Neural cell (in vitro differentiated cells): Measurements from ENCODE around the gene YAF2.

Source experiments
- EP300 ChIP-seq: fragments of 450-650 bp; conservative IDR thresholded peaks from 2 replicates; pipeline ENCODE4 v1.6.1; 2014; ENCODE audit warnings: antibody characterized with exemption, mild to moderate bottlenecking, moderate library complexity; ENCODE audit not compliant: poor library complexity, severe bottlenecking
- EZH2 ChIP-seq: fragments of 200-600, 300-800 bp; shearing (Covaris generic), sonication (generic); IDR thresholded peaks from 2 replicates; pipeline ENCODE4 v1.6.1; 2014; ENCODE audit warnings: antibody characterized with exemption, low read length, borderline replicate concordance, mild to moderate bottlenecking; ENCODE audit not compliant: insufficient read depth, poor library complexity, severe bottlenecking
- POLR2AphosphoS5 ChIP-seq: IDR thresholded peaks from 2 replicates; pipeline ENCODE4 v1.6.1; 2012
- RAD21 ChIP-seq: fragments of 450-650 bp; conservative IDR thresholded peaks from 2 replicates; pipeline ENCODE4 v1.6.1; 2014; ENCODE audit warnings: antibody characterized with exemption, mild to moderate bottlenecking, moderate library complexity
- SMC3 ChIP-seq: fragments of 450-650 bp; conservative IDR thresholded peaks from 2 replicates; pipeline ENCODE4 v1.6.1; 2014; ENCODE audit warnings: antibody characterized with exemption, mild to moderate bottlenecking, moderate library complexity; ENCODE audit not compliant: poor library complexity
- TF ChIP-seq, protein P1 (sequence below): IDR thresholded peaks from 2 replicates; pipeline ENCODE4 v1.6.1; 2012; ENCODE audit warnings: borderline replicate concordance
- TF ChIP-seq, protein P2 (sequence below): fragments of 450-650 bp; IDR thresholded peaks from 2 replicates; pipeline ENCODE4 v1.5.1; 2014; ENCODE audit warnings: antibody characterized with exemption, mild to moderate bottlenecking, moderate library complexity; ENCODE audit not compliant: poor library complexity, severe bottlenecking

DNA sequence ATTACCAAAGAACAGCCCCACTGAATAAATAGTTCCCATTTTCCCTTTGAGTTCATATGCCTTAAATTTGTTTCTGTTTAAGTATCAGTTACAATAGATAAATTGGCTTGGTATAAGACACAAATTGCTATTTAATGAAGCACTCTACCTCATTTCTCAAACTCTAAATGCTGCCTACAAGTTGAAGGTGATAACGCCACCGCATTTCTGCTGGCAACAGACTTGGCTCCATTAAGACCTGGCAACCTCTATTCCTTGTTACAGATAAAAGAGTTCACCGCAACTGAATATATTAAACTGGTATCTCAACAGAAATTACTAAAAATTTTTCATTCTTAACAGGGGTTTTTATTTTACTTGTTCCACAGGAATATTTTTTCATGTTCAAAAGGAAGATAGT, 129.0 kb downstream of the YAF2 start:
- TF ChIP-seq, protein P1, sequence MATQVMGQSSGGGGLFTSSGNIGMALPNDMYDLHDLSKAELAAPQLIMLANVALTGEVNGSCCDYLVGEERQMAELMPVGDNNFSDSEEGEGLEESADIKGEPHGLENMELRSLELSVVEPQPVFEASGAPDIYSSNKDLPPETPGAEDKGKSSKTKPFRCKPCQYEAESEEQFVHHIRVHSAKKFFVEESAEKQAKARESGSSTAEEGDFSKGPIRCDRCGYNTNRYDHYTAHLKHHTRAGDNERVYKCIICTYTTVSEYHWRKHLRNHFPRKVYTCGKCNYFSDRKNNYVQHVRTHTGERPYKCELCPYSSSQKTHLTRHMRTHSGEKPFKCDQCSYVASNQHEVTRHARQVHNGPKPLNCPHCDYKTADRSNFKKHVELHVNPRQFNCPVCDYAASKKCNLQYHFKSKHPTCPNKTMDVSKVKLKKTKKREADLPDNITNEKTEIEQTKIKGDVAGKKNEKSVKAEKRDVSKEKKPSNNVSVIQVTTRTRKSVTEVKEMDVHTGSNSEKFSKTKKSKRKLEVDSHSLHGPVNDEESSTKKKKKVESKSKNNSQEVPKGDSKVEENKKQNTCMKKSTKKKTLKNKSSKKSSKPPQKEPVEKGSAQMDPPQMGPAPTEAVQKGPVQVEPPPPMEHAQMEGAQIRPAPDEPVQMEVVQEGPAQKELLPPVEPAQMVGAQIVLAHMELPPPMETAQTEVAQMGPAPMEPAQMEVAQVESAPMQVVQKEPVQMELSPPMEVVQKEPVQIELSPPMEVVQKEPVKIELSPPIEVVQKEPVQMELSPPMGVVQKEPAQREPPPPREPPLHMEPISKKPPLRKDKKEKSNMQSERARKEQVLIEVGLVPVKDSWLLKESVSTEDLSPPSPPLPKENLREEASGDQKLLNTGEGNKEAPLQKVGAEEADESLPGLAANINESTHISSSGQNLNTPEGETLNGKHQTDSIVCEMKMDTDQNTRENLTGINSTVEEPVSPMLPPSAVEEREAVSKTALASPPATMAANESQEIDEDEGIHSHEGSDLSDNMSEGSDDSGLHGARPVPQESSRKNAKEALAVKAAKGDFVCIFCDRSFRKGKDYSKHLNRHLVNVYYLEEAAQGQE, result no peak
- TF ChIP-seq, protein P2, sequence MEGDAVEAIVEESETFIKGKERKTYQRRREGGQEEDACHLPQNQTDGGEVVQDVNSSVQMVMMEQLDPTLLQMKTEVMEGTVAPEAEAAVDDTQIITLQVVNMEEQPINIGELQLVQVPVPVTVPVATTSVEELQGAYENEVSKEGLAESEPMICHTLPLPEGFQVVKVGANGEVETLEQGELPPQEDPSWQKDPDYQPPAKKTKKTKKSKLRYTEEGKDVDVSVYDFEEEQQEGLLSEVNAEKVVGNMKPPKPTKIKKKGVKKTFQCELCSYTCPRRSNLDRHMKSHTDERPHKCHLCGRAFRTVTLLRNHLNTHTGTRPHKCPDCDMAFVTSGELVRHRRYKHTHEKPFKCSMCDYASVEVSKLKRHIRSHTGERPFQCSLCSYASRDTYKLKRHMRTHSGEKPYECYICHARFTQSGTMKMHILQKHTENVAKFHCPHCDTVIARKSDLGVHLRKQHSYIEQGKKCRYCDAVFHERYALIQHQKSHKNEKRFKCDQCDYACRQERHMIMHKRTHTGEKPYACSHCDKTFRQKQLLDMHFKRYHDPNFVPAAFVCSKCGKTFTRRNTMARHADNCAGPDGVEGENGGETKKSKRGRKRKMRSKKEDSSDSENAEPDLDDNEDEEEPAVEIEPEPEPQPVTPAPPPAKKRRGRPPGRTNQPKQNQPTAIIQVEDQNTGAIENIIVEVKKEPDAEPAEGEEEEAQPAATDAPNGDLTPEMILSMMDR, result no peak
- TF ChIP-seq POLR2AphosphoS5, result no peak
- TF ChIP-seq EP300, result no peak
- TF ChIP-seq EZH2, result no peak
- no peak for TF ChIP-seq SMC3
- TF ChIP-seq RAD21, result no peak
